ENCODE measurements around the gene IFNA7. TPM values are rescaled to one million over a fixed set of nuclear protein-coding genes. Genes with fewer than 3 reads are reported as not detected.
"Not testable (repeated sequence)": the region's sequence is repeated elsewhere in the genome, so short reads cannot be mapped to it uniquely, and the experiment has no call there.

Gene IFNA7
- total RNA-seq: not detected
- polyA plus RNA-seq: not detected
- 0 reads per million in 6 experiments for total RNA-seq

DNA sequence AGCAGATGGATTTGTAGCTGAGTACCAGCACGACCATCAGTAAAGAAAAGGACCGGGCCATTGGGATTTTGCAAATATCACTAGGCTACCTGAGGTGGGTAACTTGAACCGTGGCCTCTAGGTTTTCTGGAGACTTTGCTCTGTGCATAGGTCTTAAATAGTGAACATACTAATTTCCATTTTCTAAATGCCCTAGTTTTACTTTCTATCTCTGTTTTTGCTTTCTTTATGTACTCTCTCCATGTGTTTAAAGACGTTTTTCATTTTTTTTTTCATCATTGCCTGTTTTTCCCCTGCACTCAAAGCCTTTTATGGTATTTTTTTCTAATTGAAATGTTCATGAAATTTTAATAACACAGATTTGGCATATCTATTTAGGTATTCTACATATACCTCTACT is at the start of gene IFNA7:
Gene IFNA7 (minus strand): TSS at position 101 of the 400 bp plus-strand sequence. CDS start 40 bp downstream, at position 61.
- H3K9me3 Mint-ChIP-seq, H3K36me3 Mint-ChIP-seq, H3K4me1 Mint-ChIP-seq, DNase-seq, H3K27ac Mint-ChIP-seq, POLR2A ChIA-PET, ATAC-seq, H3K4me3 Mint-ChIP-seq: not testable (repeated sequence)
- peaks cover 3 to 30% (median 15%) of the 10 kb centered on the region in 5 donors for H3K27me3 Mint-ChIP-seq

DNA sequence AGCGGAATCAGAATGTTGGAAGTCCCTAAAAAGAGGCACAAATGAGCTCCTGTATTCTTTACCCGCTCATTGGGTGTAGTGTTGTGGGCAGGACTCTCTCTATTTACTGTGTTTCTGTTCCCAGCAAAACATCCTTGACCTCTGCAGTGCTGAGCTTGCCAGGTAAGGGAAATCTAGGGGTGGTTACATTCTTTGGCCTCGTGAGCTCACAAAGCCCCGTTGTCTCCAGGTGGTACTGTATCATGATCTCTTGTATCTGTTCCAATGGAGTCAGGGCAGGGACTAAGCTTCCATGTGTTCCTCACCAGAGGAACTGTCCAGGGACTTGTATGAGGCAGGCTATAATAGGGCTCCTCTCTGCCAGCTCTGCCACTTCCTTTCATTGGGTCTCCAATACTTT is 49.6 kb upstream of the IFNA7 start:
- no peak for ATAC-seq

DNA sequence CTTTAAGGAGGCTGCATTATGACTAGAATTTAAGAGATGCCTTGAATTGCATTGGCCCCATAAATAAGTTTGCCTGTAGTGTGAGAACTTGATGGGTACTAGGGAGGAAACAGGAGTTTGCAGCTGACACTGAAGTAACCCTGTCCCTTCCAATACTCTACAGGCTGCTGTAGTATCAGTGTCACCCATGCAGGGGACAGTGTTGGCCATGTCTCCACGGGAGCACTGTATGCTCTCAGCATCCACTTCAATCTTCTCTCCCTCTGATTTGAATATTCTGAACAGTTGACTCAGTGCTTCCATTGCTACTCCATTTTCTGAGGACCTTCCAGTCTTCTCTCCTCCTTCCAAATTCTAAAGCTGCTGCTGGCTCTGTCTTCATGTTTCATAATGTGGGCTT is 49.2 kb upstream of the IFNA7 start:
- Mint-ChIP-seq H3K4me1 (peaks cover 6 to 8% (median 7%) of the 10 kb centered on the region in 4 donors), H3K27me3 (peaks cover 0 to 11% (median 4%) of the 10 kb centered on the region in 5 donors), H3K4me3 (no peak overlapping the region), H3K36me3 (no peaks in the 10 kb centered on the region), H3K27ac (no peak overlapping the region), H3K9me3 (no peaks in the 10 kb centered on the region)
- ATAC-seq: no peak
- DNase-seq: no peak
- POLR2A ChIA-PET: no interaction called here

More for the DNA sequence above, 49.6 kb upstream of the IFNA7 start:
- peaks cover 6 to 8% (median 7%) of the 10 kb centered on the region in 4 donors for H3K4me1 Mint-ChIP-seq
- peaks cover 0 to 11% (median 4%) of the 10 kb centered on the region in 5 donors for H3K27me3 Mint-ChIP-seq
- DNase-seq: no peak
- H3K36me3 Mint-ChIP-seq: no peaks in the 10 kb centered on the region
- POLR2A ChIA-PET: no interaction called here
- H3K9me3 Mint-ChIP-seq: no peaks in the 10 kb centered on the region
- H3K27ac Mint-ChIP-seq: no peak overlapping the region
- H3K4me3 Mint-ChIP-seq: no peak overlapping the region

DNA sequence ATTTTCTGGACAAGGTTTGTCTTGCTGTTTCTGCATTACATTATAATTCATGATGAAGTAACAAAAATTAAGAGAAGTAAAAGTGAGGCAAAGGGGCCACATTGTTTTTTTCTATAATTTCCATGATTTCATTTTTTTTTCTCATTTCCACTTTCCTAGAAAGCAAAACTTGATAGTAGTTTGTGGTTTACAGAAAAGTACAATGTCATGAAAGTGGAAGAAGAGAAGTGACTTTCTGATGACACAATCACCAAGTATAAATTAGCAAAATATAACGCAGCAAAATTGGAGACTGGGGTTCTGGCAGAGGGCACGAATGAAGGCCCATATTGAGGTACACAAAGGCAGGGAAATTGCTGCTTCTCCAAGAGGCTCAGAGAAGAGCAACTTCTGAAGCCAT is 42.8 kb upstream of the IFNA7 start:
- ATAC-seq: no peak
- POLR2A ChIA-PET: no interaction called here
- H3K4me3 Mint-ChIP-seq: no peak overlapping the region
- H3K36me3 Mint-ChIP-seq: peaks cover 0 to 1% (median 0%) of the 10 kb centered on the region in 3 donors
- no peak overlapping the region for H3K27ac Mint-ChIP-seq
- H3K27me3 Mint-ChIP-seq: peaks cover 2 to 20% (median 8%) of the 10 kb centered on the region in 5 donors
- H3K9me3 Mint-ChIP-seq: no peaks in the 10 kb centered on the region
- no peaks in the 10 kb centered on the region for H3K4me1 Mint-ChIP-seq
- no peak for DNase-seq

DNA sequence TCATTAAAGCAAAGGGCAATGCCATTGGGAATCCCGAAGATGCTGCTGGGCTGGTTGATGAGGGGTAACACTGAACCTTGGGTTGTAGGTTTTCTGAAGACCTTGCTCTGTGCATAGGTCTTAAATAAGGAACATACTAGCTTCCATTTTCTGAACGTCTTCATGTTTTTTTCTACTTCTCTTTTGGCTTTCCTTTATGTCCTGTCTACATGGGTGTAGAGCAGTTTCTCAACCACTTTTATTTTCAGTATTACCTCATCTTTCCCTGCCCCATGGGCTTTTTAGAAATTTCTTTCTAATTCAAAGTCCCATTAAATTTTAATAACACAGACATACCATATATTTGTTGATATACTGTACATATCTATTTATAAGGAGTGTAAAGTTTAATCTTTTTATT is 37.9 kb upstream of the IFNA7 start, which contains the start of gene IFNA14:
Gene IFNA14 (minus strand): TSS at position 95 of the 400 bp plus-strand sequence. CDS start 70 bp downstream, at position 25.
- H3K4me3 Mint-ChIP-seq: no peak within 1 kb of the TSS
- H3K27ac Mint-ChIP-seq: no peak within 1 kb of the TSS
- H3K36me3 Mint-ChIP-seq: no peaks in the 10 kb centered on the region
- H3K9me3 Mint-ChIP-seq: no peaks in the 10 kb centered on the region
- H3K27me3 Mint-ChIP-seq: peaks cover 5 to 20% (median 8%) of the 10 kb centered on the region in 5 donors
- POLR2A ChIA-PET: no interaction called here
- peaks cover 3 to 13% (median 9%) of the 10 kb centered on the region in 4 donors for H3K4me1 Mint-ChIP-seq
- DNase-seq (no peak), ATAC-seq (no peak)

DNA sequence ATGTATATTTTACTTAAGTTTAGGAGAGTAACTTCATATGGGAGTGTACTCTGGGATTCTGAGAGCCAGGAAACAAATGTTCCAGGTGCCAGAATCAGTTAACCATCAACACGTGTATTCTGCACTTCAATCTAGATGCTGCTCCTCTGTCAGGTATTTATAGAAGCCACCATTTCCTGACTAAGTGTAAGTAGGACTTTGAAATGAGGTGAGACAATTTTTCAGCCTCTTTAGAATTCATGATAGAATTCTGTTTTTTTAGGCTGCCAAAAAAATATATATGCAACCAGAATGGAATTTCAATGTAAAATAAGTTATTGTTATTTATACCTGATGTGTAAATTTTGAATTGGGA is 34.3 kb upstream of the IFNA7 start:
- ATAC-seq, H3K36me3 Mint-ChIP-seq, DNase-seq, H3K9me3 Mint-ChIP-seq, POLR2A ChIA-PET: not testable (repeated sequence)
- peaks cover 0 to 10% (median 3%) of the 10 kb centered on the region in 5 donors for H3K27me3 Mint-ChIP-seq
- peaks cover 3 to 13% (median 9%) of the 10 kb centered on the region in 4 donors for H3K4me1 Mint-ChIP-seq
- H3K27ac Mint-ChIP-seq: peak overlapping the region in 3 of 10 donors; percentile 53 to 79 (median 70)
- peak overlapping the region in 8 of 10 donors; percentile 23 to 76 (median 58) for H3K4me3 Mint-ChIP-seq

DNA sequence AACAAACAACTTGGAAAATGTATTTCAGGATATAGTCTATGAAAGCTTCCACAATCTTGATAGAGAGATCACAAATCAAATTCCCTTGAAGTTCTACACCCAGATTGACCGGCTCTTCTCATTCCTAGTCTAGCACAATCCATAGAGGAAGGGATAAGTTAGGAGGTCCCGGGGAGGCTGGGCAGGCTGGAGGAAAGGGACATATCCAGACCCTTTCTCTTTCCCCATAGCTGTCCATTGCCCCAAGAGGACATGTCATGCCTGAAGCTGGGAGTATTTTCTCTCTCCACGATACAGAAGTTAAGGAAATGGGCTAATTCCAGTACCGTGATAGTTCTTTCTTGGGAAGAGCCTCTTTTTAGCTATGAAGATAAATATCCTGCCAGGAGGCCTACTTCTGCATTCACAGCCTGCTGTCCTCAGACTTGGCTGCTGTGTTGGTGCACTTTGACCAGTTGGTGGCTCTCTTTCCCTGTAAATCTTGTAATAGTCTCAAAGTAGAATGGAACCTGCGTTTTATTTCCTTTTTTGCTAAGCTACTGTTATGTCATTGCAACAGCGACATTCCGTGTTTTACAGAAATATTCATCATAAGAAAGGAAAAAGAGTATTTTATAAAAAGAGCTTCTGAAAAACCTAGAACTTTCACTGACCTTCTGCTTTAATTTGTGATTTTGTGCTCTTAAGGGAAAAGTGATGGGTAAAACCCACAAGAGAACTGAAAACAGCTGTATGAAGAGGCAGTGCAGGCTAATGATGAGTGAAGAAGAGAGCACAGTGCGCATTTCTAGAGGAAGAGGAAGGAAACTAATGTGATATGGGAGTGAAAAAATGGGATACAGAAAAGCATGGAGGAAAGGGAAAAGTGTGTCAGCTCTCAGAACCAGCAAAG is 33.7 kb upstream of the IFNA7 start:
- DNase-seq (peak in 5 of 10 donors; percentile 20 to 56 (median 38)), ATAC-seq (peak; percentile 83 to 87)
- H3K9me3 Mint-ChIP-seq, H3K36me3 Mint-ChIP-seq, POLR2A ChIA-PET: not testable (repeated sequence)
- Mint-ChIP-seq H3K27me3 (peaks cover 0 to 10% (median 3%) of the 10 kb centered on the region in 5 donors), H3K27ac (peak overlapping the region in 6 of 10 donors; percentile 3 to 79 (median 48)), H3K4me3 (peak overlapping the region; percentile 22 to 76 (median 58)), H3K4me1 (peaks cover 3 to 13% (median 9%) of the 10 kb centered on the region in 4 donors)

DNA sequence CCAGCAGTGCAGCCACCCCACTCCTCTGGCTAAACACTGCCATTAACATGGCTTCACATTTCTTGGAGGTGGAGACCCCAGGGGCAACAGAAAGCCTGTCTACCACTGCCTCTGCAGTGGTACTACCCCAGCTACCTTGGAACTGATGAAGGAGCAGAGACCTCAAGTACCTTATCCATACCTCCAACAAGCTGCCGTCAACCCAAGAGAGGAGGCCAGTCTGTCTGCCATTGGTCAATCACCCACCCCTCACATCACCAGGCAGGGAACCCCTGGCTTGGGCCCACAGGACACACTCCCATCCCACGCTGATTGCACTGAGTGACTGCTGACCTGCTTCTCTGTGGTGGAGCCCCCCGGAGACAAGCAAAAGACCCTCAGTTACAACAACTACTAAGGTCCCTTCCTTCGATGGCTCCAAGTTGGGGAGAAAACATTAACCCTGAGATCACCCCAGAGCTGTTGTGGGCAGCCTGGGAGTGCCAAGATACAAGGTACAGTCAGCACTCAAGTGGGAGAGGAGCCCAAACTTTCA is 32.2 kb upstream of the IFNA7 start:
- no peak overlapping the region for H3K4me3 Mint-ChIP-seq
- no peak for DNase-seq
- peaks cover 0 to 10% (median 2%) of the 10 kb centered on the region in 5 donors for H3K27me3 Mint-ChIP-seq
- H3K36me3 Mint-ChIP-seq: no peaks in the 10 kb centered on the region
- no peaks in the 10 kb centered on the region for H3K9me3 Mint-ChIP-seq
- POLR2A ChIA-PET: no interaction called here
- no peak for ATAC-seq
- peaks cover 3 to 13% (median 9%) of the 10 kb centered on the region in 4 donors for H3K4me1 Mint-ChIP-seq
- H3K27ac Mint-ChIP-seq: no peak overlapping the region

DNA sequence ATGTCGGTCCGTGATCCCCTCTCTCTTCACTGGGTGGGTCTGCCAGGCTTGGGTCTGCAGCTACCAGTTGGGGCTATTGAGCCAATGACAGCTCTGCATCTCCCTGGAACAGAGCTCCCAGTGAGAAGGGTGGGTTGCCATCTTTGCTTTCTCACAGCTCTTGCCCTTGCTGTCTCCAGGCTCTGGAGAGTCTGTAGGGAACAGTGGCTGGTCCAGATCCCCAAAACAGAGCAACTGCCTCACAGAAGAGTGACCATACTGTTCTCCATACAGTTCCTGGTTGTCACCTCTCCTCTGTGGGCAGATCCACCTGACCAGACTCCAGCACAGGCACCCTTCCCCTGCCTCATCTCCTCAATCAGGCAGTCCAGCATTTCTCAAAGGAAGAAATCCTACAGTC is 31.3 kb upstream of the IFNA7 start:
- DNase-seq (no peak), ATAC-seq (no peak)
- H3K4me1 Mint-ChIP-seq: peaks cover 3 to 13% (median 9%) of the 10 kb centered on the region in 4 donors
- POLR2A ChIA-PET: no interaction called here
- peak overlapping the region in 1 of 10 donors; percentile 30 for H3K27ac Mint-ChIP-seq
- peaks cover 0 to 7% (median 2%) of the 10 kb centered on the region in 5 donors for H3K27me3 Mint-ChIP-seq
- no peaks in the 10 kb centered on the region for H3K36me3 Mint-ChIP-seq
- H3K9me3 Mint-ChIP-seq: no peaks in the 10 kb centered on the region
- H3K4me3 Mint-ChIP-seq: no peak overlapping the region

DNA sequence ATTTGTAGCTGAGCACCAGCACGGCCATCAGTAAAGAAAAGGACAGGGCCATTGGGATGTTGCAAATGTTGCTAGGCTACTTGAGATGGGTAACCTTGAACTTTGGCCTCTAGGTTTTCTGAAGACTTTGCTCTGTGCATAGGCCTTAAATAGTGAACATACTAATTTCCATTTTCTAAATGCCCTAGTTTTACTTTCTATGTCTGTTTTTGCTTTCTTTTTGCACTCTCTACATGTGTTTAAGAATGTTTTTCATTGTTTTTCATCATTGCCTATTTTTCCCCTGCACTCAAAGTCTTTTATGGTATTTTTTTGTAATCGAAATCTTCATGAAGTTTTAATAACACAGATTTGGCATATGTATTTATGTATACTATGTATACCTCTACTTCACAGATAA is 26.1 kb upstream of the IFNA7 start, which contains the start of gene IFNA17:
Gene IFNA17 (minus strand): TSS at position 101 of the 400 bp plus-strand sequence. CDS start 49 bp downstream, at position 52.
- no peak for DNase-seq
- POLR2A ChIA-PET: no interaction called here
- Mint-ChIP-seq H3K27ac (no peak within 1 kb of the TSS), H3K4me1 (peaks cover 0 to 2% (median 0%) of the 10 kb centered on the region in 4 donors), H3K27me3 (peaks cover 0 to 8% (median 4%) of the 10 kb centered on the region in 5 donors), H3K36me3 (no peaks in the 10 kb centered on the region), H3K4me3 (no peak within 1 kb of the TSS), H3K9me3 (peaks cover 0 to 3% (median 0%) of the 10 kb centered on the region in 9 donors)
- ATAC-seq: no peak

DNA sequence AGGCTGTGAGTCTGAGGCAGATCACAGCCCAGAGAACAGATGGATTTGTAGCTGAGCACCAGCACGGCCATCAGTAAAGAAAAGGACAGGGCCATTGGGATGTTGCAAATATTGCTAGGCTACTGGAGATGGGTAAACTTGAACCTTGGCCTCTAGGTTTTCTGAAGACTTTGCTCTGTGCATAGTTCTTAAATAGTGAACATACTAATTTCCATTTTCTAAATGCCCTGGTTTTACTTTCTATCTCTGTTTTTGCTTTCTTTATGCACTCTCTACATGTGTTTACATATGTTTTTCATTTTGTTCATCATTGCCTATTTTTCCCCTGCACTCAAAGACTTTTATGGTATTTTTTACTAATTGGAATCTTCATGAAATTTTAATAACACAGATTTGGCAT is 15.2 kb upstream of the IFNA7 start, which contains the start of gene IFNA16:
Gene IFNA16 (minus strand): TSS at position 101 of the 400 bp plus-strand sequence. CDS start 6 bp downstream, at position 95.
- peaks cover 13 to 37% (median 17%) of the 10 kb centered on the region in 5 donors for H3K27me3 Mint-ChIP-seq
- H3K4me3 Mint-ChIP-seq, H3K4me1 Mint-ChIP-seq, DNase-seq, H3K36me3 Mint-ChIP-seq, POLR2A ChIA-PET, H3K27ac Mint-ChIP-seq, ATAC-seq, H3K9me3 Mint-ChIP-seq: not testable (repeated sequence)

DNA sequence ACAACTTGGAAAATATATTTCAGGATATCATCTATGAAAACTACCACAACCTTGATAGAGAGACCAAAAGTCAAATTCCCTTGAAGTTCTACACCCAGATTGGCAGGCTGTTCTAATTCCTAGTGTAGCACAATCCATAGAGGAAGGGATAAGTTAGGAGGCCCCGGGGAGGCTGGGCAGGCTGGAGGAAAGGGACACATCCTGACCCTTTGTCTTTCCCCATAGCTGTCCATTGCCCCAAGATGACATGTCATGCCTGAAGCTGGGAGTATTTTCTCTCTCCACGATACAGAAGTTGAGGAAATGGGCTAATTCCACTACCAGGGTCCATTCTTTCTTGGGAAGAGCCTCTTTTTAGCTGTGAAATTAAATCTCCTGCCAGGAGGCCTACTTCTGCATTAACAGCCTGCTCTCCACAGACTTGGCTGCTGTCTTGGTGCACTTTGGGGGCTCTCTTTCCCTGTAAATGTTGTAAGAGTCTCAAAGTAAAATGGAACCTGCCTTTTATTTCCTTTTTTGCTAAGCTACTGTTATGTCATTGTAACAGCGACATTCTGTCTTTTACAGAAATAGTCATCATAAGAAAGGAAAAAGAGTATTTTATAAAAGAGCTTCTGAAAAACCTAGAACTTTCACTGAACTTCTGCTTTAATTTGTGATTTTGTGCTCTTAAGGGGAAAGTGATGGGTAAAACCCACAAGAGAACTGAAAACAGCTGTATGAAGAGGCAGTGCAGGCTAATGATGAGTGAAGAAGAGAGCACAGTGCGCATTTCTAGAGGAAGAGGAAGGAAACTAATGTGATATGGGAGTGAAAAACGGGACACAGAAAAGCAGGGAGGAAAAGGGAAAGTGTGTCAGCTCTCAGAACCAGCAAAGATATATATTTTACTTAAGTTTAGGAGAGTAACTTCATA is 11.7 kb upstream of the IFNA7 start:
- ATAC-seq (peak; percentile 53 to 54), DNase-seq (peak in 2 of 10 donors; percentile 11 to 25)
- H3K36me3 Mint-ChIP-seq, H3K9me3 Mint-ChIP-seq, POLR2A ChIA-PET, H3K4me1 Mint-ChIP-seq: not testable (repeated sequence)
- H3K27ac Mint-ChIP-seq: peak overlapping the region in 4 of 10 donors; percentile 10 to 68 (median 52)
- peaks cover 3 to 17% (median 8%) of the 10 kb centered on the region in 5 donors for H3K27me3 Mint-ChIP-seq
- H3K4me3 Mint-ChIP-seq: peak overlapping the region; percentile 17 to 64 (median 48)
